Fibroblast of lung (primary cell): ENCODE measurements around the gene STMN3.

Source experiments
- EZH2 ChIP-seq: IDR thresholded peaks from 2 replicates; pipeline ENCODE4 v1.5.1; 2012; ENCODE audit warnings: low read length, control low read depth, mild to moderate bottlenecking; ENCODE audit errors: missing control alignments
- TF ChIP-seq, protein P1 (sequence below), 2 donors: IDR thresholded peaks in 1 of 2; conservative IDR thresholded peaks in 1 of 2; 1 replicate in 1 of 2; 2 replicates in 1 of 2; pipeline ENCODE4 v1.5.1; 2011 to 2012; ENCODE audit warnings: low read length in 2 of 2, control low read depth in 1 of 2, inconsistent platforms in 1 of 2, low read depth in 1 of 2, mild to moderate bottlenecking in 1 of 2

DNA sequence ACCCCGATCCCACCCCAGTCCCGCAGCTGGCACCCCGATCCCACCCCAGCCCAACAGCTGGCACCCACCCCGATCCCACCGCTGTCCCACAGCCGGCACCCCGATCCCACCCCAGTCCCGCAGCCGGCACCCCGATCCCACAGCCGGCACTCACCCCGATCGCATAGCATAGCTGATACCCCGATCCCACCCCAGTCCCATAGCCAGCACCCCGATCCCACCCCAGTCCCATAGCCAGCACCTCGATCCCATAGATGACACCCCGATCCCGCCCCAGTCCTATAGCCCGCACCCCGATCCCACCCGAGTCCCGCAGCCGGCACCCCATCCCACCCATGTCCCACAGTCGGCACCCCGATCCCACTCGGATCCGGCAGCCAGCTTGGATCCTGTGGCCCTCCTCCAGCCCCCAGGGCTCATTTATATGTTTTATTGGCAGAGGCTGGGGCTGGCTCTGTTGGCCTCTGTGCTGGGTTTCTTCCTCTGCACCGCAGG is 25.4 kb downstream of the STMN3 start:
- TF ChIP-seq, protein P1, sequence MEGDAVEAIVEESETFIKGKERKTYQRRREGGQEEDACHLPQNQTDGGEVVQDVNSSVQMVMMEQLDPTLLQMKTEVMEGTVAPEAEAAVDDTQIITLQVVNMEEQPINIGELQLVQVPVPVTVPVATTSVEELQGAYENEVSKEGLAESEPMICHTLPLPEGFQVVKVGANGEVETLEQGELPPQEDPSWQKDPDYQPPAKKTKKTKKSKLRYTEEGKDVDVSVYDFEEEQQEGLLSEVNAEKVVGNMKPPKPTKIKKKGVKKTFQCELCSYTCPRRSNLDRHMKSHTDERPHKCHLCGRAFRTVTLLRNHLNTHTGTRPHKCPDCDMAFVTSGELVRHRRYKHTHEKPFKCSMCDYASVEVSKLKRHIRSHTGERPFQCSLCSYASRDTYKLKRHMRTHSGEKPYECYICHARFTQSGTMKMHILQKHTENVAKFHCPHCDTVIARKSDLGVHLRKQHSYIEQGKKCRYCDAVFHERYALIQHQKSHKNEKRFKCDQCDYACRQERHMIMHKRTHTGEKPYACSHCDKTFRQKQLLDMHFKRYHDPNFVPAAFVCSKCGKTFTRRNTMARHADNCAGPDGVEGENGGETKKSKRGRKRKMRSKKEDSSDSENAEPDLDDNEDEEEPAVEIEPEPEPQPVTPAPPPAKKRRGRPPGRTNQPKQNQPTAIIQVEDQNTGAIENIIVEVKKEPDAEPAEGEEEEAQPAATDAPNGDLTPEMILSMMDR (conservative IDR thresholded peaks at IDR 0.05 in 1 of 2, IDR thresholded peaks at IDR 0.05 in 1 of 2; ENCODE audit: low read depth in 1 of 2, low read length in 2 of 2), result no peak
- no peak for TF ChIP-seq EZH2
